K562 (cell line): Measurements from ENCODE around the gene SHISA7. TPM values are rescaled to one million over a fixed set of nuclear protein-coding genes. Genes with fewer than 3 reads are reported as not detected.

ENCODE experiments used
- ETV1 ChIP-seq: fragments of 450-650 bp; conservative IDR thresholded peaks from 2 replicates; pipeline ENCODE4 v1.6.1; 2016; ENCODE audit warnings: missing genetic modification characterization, control low read depth, low read depth, missing compliant biosample characterization
- GABPB1 ChIP-seq: sonication (generic); formaldehyde crosslinking; IDR thresholded peaks from 2 replicates; pipeline ENCODE4 v1.8.0; 2022; ENCODE audit warnings: mild to moderate bottlenecking, missing genetic modification reagents
- KDM1A ChIP-seq, 2 experiments: fragments of 450-650 bp; IDR thresholded peaks; 2 replicates each; pipeline ENCODE4 v1.6.1; 2016; ENCODE audit warnings: mild to moderate bottlenecking in 2 of 2
- MCM5 ChIP-seq: fragments of 450-650 bp; IDR thresholded peaks from 2 replicates; pipeline ENCODE4 v1.6.1; 2016; ENCODE audit warnings: low read depth
- MED1 ChIP-seq: sonication (generic); formaldehyde crosslinking; IDR thresholded peaks from 2 replicates; pipeline ENCODE4 v1.8.1; 2023; ENCODE audit warnings: missing genetic modification reagents, borderline replicate concordance
- MITF ChIP-seq: IDR thresholded peaks from 2 replicates; pipeline ENCODE4 v1.6.1; 2014; ENCODE audit warnings: antibody characterized with exemption
- MTF1 ChIP-seq: fragments of 250-450 bp; sonication (Bioruptor Pico); IDR thresholded peaks from 2 replicates; pipeline ENCODE4 v1.9.0; 2021; ENCODE audit warnings: moderate library complexity, mild to moderate bottlenecking, inconsistent platforms, borderline replicate concordance
- PBX2 ChIP-seq, 2 experiments: IDR thresholded peaks in 1 of 2; conservative IDR thresholded peaks in 1 of 2; 2 replicates each; pipeline ENCODE4 v1.6.1; 2016; ENCODE audit warnings: low read depth in 2 of 2, mild to moderate bottlenecking in 1 of 2, missing compliant biosample characterization in 1 of 2, missing genetic modification characterization in 1 of 2, moderate library complexity in 1 of 2
- PHB ChIP-seq: fragments of 250-450 bp; sonication (Bioruptor Pico); IDR thresholded peaks from 2 replicates; pipeline ENCODE4 v1.5.0; 2021
- PTTG1 ChIP-seq: fragments of 450-650 bp; IDR thresholded peaks from 2 replicates; pipeline ENCODE4 v1.6.1; 2016; ENCODE audit warnings: low read depth, mild to moderate bottlenecking, missing genetic modification characterization, missing compliant biosample characterization
- TEAD4 ChIP-seq, 2 experiments: sonication (generic) in 1 of 2; formaldehyde crosslinking in 1 of 2; IDR thresholded peaks; 2 replicates each; pipeline versions ENCODE4 v1.6.1 to v1.8.0; 2012 to 2022; ENCODE audit warnings: borderline replicate concordance in 1 of 2, inconsistent platforms in 1 of 2, low read length in 1 of 2, mild to moderate bottlenecking in 1 of 2, missing genetic modification reagents in 1 of 2
- YBX1 ChIP-seq: fragments of 450-650 bp; IDR thresholded peaks from 2 replicates; pipeline ENCODE4 v1.7.1; 2016; ENCODE audit warnings: mild to moderate bottlenecking
- YY1 ChIP-seq, 3 experiments: IDR thresholded peaks; 2 replicates each; pipeline ENCODE4 v1.6.1; 2011; ENCODE audit warnings: low read length in 2 of 3, mild to moderate bottlenecking in 2 of 3, moderate library complexity in 2 of 3, borderline replicate concordance in 1 of 3, control low read depth in 1 of 3, low read depth in 1 of 3; ENCODE audit not compliant: insufficient read depth in 3 of 3, insufficient replicate concordance in 2 of 3, control insufficient read depth in 1 of 3, insufficient read length in 1 of 3; ENCODE audit errors: extremely low read depth in 1 of 3
- ZNF263 ChIP-seq: sonication (generic); formaldehyde crosslinking; IDR thresholded peaks from 2 replicates; pipeline ENCODE4 v1.8.0; 2022; ENCODE audit warnings: mild to moderate bottlenecking, missing genetic modification reagents, borderline replicate concordance
- ZNF316 ChIP-seq: fragments of 450-650 bp; IDR thresholded peaks from 2 replicates; pipeline ENCODE4 v1.6.1; 2016
- ZNF561 ChIP-seq: fragments of 450-650 bp; formaldehyde crosslinking; conservative IDR thresholded peaks from 2 replicates; pipeline ENCODE4 v1.4.0; 2020; ENCODE audit warnings: mild to moderate bottlenecking, moderate library complexity
- polyA plus RNA-seq, 8 experiments: library from polyadenylated mRNA; depleted of rRNA in 4 of 8; stranded (reverse) in 5 of 8; unstranded in 3 of 8; fragments of >200 nt; fragmentation: Nextera tagmentation in 2 of 8; fragmentation: Illumina TruSeq in 1 of 8; extraction: Ambion mirVana in 2 of 8; extraction: Trizol in 1 of 8; gene quantifications; 2 replicates each; pipeline versions ENCODE4 v1.2.1 to v1.2.3, GENCODE V29; 2011 to 2014; ENCODE audit warnings: inconsistent platforms in 1 of 8, missing spikeins in 1 of 8
- total RNA-seq, 7 experiments: library from RNA; depleted of rRNA in 6 of 7; stranded (reverse); fragments of >200 nt in 6 of 7; fragmentation: Illumina TruSeq in 2 of 7; extraction: Trizol in 2 of 7; gene quantifications; 2 replicates each; pipeline versions ENCODE4 v1.2.1 to v1.2.3, GENCODE V29; 2011 to 2021; ENCODE audit warnings: low replicate concordance in 1 of 7
- TF ChIP-seq, protein P1 (sequence below): IDR thresholded peaks from 2 replicates; pipeline ENCODE4 v1.6.1; 2016; ENCODE audit warnings: missing genetic modification characterization, missing compliant biosample characterization
- TF ChIP-seq, protein P2 (sequence below): sonication (generic); formaldehyde crosslinking; IDR thresholded peaks from 2 replicates; pipeline ENCODE4 v1.8.0; 2022; ENCODE audit warnings: missing genetic modification reagents, mild to moderate bottlenecking, borderline replicate concordance

SHISA7 gene
- total and polyA plus RNA-seq, 9 of the 15 experiments (the other 6 are each of a cell fraction or from before 2014, with no cell fraction given): 0.01 to 0.40 (median 0.07) TPM

DNA sequence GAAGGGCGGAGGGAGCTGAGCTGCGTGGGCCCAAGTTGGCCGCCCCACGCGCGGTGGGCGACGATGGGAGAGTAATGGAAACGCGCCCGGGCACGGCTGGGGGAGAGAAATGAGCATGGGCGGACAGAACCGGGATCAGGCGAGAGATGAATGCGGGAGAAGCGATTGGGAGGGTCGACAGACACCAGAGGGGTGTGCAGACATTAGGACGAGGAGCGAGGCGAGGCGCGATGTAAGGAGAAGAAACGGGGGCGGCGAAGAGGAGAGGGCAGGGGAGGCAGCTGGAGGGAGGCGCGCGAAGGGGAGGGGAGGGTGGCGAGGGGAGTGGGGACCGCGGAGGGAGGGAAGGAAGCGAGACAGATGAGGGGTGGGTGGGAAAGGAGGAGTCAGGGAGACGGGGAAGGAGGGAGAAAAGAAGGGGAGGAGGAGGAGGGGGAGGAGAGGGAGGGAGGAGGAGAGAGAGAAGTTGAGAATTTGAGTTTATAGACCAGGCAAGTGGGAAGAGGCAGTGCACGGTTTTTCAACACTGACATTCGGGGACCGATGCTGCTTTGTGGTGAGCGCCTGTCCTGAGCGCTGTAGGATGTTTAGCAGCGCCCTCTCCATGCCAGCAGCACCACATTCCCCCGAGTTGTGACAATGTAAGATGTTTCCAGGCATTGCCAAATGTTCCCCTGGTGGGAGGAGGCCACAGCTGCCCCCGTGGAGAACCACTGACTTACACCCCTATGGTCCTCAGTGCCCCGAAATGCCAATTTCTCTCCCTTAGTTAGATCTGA is at the start of gene SHISA7 (continued):
- TF ChIP-seq, protein P1, sequence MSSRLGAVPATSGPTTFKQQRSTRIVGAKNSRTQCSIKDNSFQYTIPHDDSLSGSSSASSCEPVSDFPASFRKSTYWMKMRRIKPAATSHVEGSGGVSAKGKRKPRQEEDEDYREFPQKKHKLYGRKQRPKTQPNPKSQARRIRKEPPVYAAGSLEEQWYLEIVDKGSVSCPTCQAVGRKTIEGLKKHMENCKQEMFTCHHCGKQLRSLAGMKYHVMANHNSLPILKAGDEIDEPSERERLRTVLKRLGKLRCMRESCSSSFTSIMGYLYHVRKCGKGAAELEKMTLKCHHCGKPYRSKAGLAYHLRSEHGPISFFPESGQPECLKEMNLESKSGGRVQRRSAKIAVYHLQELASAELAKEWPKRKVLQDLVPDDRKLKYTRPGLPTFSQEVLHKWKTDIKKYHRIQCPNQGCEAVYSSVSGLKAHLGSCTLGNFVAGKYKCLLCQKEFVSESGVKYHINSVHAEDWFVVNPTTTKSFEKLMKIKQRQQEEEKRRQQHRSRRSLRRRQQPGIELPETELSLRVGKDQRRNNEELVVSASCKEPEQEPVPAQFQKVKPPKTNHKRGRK (tag): peak; percentile 63
- TF ChIP-seq GABPB1 (no peak), TEAD4 (IDR thresholded peaks at IDR 0.05; ENCODE audit: low read length) (no peak), TEAD4 (CRISPR knock-in tag; IDR thresholded peaks at IDR 0.05; ENCODE audit: borderline replicate concordance) (no peak), PTTG1 (tag) (no peak), MED1 (CRISPR knock-in tag) (no peak), MTF1 (CRISPR knock-in tag) (no peak), ZNF316 (no peak), YY1 (IDR thresholded peaks at IDR 0.05; ENCODE audit: borderline replicate concordance in 1 of 3, control insufficient read depth in 1 of 3, extremely low read depth in 1 of 3, insufficient read depth in 3 of 3, insufficient read length in 1 of 3, insufficient replicate concordance in 2 of 3, low read depth in 1 of 3, low read length in 2 of 3) (no peak), ZNF263 (CRISPR knock-in tag) (peak; percentile 71; the same call in 1 of the 2 replicates), MCM5 (no peak), KDM1A (IDR thresholded peaks at IDR 0.05) (no peak), ETV1 (tag) (no peak), YBX1 (no peak), ZNF561 (CRISPR knock-in tag) (no peak), MITF (no peak), PBX2 (CRISPR knock-in tag; IDR thresholded peaks at IDR 0.05; ENCODE audit: low read depth) (no peak), PBX2 (tag; conservative IDR thresholded peaks at IDR 0.05; ENCODE audit: low read depth) (no peak), PHB (CRISPR knock-in tag) (no peak)
- TF ChIP-seq, protein P2, sequence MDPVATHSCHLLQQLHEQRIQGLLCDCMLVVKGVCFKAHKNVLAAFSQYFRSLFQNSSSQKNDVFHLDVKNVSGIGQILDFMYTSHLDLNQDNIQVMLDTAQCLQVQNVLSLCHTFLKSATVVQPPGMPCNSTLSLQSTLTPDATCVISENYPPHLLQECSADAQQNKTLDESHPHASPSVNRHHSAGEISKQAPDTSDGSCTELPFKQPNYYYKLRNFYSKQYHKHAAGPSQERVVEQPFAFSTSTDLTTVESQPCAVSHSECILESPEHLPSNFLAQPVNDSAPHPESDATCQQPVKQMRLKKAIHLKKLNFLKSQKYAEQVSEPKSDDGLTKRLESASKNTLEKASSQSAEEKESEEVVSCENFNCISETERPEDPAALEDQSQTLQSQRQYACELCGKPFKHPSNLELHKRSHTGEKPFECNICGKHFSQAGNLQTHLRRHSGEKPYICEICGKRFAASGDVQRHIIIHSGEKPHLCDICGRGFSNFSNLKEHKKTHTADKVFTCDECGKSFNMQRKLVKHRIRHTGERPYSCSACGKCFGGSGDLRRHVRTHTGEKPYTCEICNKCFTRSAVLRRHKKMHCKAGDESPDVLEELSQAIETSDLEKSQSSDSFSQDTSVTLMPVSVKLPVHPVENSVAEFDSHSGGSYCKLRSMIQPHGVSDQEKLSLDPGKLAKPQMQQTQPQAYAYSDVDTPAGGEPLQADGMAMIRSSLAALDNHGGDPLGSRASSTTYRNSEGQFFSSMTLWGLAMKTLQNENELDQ (CRISPR knock-in tag): no peak
